Activated CD4-positive, alpha-beta T cell treated with anti-CD3 and anti-CD28 coated beads, Interleukin-10, Interleukin-2, amounts not matched to agents 100 ng/mL and 50 ng/mL, durations not matched to agents 16 hours and 8 hours (primary cell): ENCODE data around the gene KANSL1.

Experiments used
- DNase-seq: peaks from one replicate; pipeline ENCODE4 v3.0.0-alpha.2; 2020

Gene KANSL1

GRCh38 chr17:46071796-46072195, 121.4 kb downstream of the KANSL1 start:
- no peak for DNase-seq

- no peak for DNase-seq
Measured at GRCh38 chr17:46064460-46064859, 128.8 kb downstream of the KANSL1 start.

GRCh38 chr17:46063241-46063640, 130.0 kb downstream of the KANSL1 start:
- no peak for DNase-seq

- no peak for DNase-seq
Measured at GRCh38 chr17:46061435-46061834, 131.8 kb downstream of the KANSL1 start.

- no peak for DNase-seq
Measured at GRCh38 chr17:46060461-46060860, 132.8 kb downstream of the KANSL1 start.

- no peak for DNase-seq
Measured at GRCh38 chr17:46059486-46059885, 133.7 kb downstream of the KANSL1 start.

- DNase-seq, result no peak
Measured at GRCh38 chr17:46057366-46057765, 135.9 kb downstream of the KANSL1 start.

- DNase-seq, result peak; percentile 43
Measured at GRCh38 chr17:46056800-46057304, 136.4 kb downstream of the KANSL1 start.

GRCh38 chr17:46053911-46054534, 139.2 kb downstream of the KANSL1 start:
- DNase-seq, result no peak

- no peak for DNase-seq
Measured at GRCh38 chr17:46049656-46050055, 143.6 kb downstream of the KANSL1 start.

- no peak for DNase-seq
Measured at GRCh38 chr17:46047856-46048255, 145.4 kb downstream of the KANSL1 start.

- DNase-seq, result no peak
Measured at GRCh38 chr17:46047398-46047797, 145.8 kb downstream of the KANSL1 start.

- DNase-seq, result no peak
Measured at GRCh38 chr17:46046957-46047356, 146.3 kb downstream of the KANSL1 start.

- DNase-seq, result peak; percentile 48
Measured at GRCh38 chr17:46045639-46046038, 147.6 kb downstream of the KANSL1 start.

GRCh38 chr17:46044989-46045388, 148.2 kb downstream of the KANSL1 start:
- DNase-seq, result no peak

- peak; percentile 49 for DNase-seq
Measured at GRCh38 chr17:46044286-46044928, 148.8 kb downstream of the KANSL1 start.

GRCh38 chr17:46043606-46044005, 149.6 kb downstream of the KANSL1 start:
- DNase-seq, result no peak

GRCh38 chr17:46042925-46043324, 150.3 kb downstream of the KANSL1 start:
- no peak for DNase-seq

- no peak for DNase-seq
Measured at GRCh38 chr17:46042246-46042645, 151.0 kb downstream of the KANSL1 start.

- no peak for DNase-seq
Measured at GRCh38 chr17:46039592-46040186, 153.5 kb downstream of the KANSL1 start.

GRCh38 chr17:46038937-46039336, 154.3 kb downstream of the KANSL1 start:
- DNase-seq, result no peak

- no peak for DNase-seq
Measured at GRCh38 chr17:46038414-46038813, 154.8 kb downstream of the KANSL1 start.

- no peak for DNase-seq
Measured at GRCh38 chr17:46037722-46038255, 155.4 kb downstream of the KANSL1 start.

- DNase-seq, result no peak
Measured at GRCh38 chr17:46036491-46036890, 156.7 kb downstream of the KANSL1 start.
